Superior temporal gyrus (tissue), 1 donor: ENCODE data around the gene WDR31.
"Not testable (repeated sequence)": the region's sequence is repeated elsewhere in the genome, so short reads cannot be mapped to it uniquely, and the experiment has no call there.

Source experiments
- DNase-seq: peaks from one replicate; pipeline ENCODE4 v3.0.0-alpha.2; 2016; ENCODE audit errors: extremely low spot score

Gene WDR31

GRCh38 chr9:113368982-113369854 is 29.1 kb upstream of the WDR31 start:
- DNase-seq: no peak

GRCh38 chr9:113368348-113368981 is 28.4 kb upstream of the WDR31 start:
- no peak for DNase-seq

GRCh38 chr9:113365652-113366051 is 25.6 kb upstream of the WDR31 start:
- DNase-seq: not testable (repeated sequence)

- no peak for DNase-seq
Measured at GRCh38 chr9:113364951-113365350, 24.9 kb upstream of the WDR31 start.

- no peak for DNase-seq
Measured at GRCh38 chr9:113363336-113363735, 23.3 kb upstream of the WDR31 start.

- peak; percentile 35 for DNase-seq
Measured at GRCh38 chr9:113361304-113362018, 21.4 kb upstream of the WDR31 start.

GRCh38 chr9:113360242-113360842 is 20.3 kb upstream of the WDR31 start:
- DNase-seq: no peak

GRCh38 chr9:113359385-113359784 is 19.3 kb upstream of the WDR31 start:
- DNase-seq: no peak

- no peak for DNase-seq
Measured at GRCh38 chr9:113356686-113357292, 16.7 kb upstream of the WDR31 start.

- DNase-seq: no peak
Measured at GRCh38 chr9:113355040-113355596, 15.0 kb upstream of the WDR31 start.

- DNase-seq: no peak
Measured at GRCh38 chr9:113352411-113352810, 12.3 kb upstream of the WDR31 start.

GRCh38 chr9:113352006-113352405 is 11.9 kb upstream of the WDR31 start:
- DNase-seq: no peak

- DNase-seq: no peak
Measured at GRCh38 chr9:113350937-113351336, 10.9 kb upstream of the WDR31 start.

- DNase-seq: no peak
Measured at GRCh38 chr9:113350107-113350661, 10.1 kb upstream of the WDR31 start.

GRCh38 chr9:113349445-113350094 is 9.5 kb upstream of the WDR31 start, which contains the start of gene BSPRY:
Gene BSPRY (plus strand): TSS chr9:113349541. CDS start chr9:113349580, 39 bp downstream.
- DNase-seq: no peak

GRCh38 chr9:113349066-113349444 is 9.0 kb upstream of the WDR31 start:
- no peak for DNase-seq

- DNase-seq: no peak
Measured at GRCh38 chr9:113348437-113348836, 8.4 kb upstream of the WDR31 start.

GRCh38 chr9:113345671-113346070 is 5.6 kb upstream of the WDR31 start:
- DNase-seq: no peak

- DNase-seq: peak; percentile 70
Measured at GRCh38 chr9:113345190-113345589, 5.1 kb upstream of the WDR31 start.

GRCh38 chr9:113343732-113344231 is 3.7 kb upstream of the WDR31 start:
- DNase-seq: peak; percentile 87
